Erythroblast (primary cell): ENCODE measurements around the gene DYNLT4.
"Not testable (repeated sequence)": the region's sequence is repeated elsewhere in the genome, so short reads cannot be mapped to it uniquely, and the experiment has no call there.

ENCODE experiments used
- DNase-seq, 2 experiments: peaks; one replicate each; lab custom pipeline; 2025; lab: John Stamatoyannopoulos, UW
- GATA1 ChIP-seq: IDR thresholded peaks from 2 replicates; pipeline ENCODE4 v1.6.1; 2011; ENCODE audit warnings: low read depth, mild to moderate bottlenecking, control low read depth, low read length, moderate library complexity
- POLR2A ChIP-seq: IDR thresholded peaks from 2 replicates; pipeline ENCODE4 v1.6.1; 2011; ENCODE audit warnings: mild to moderate bottlenecking, low read length

The DYNLT4 gene

DNA sequence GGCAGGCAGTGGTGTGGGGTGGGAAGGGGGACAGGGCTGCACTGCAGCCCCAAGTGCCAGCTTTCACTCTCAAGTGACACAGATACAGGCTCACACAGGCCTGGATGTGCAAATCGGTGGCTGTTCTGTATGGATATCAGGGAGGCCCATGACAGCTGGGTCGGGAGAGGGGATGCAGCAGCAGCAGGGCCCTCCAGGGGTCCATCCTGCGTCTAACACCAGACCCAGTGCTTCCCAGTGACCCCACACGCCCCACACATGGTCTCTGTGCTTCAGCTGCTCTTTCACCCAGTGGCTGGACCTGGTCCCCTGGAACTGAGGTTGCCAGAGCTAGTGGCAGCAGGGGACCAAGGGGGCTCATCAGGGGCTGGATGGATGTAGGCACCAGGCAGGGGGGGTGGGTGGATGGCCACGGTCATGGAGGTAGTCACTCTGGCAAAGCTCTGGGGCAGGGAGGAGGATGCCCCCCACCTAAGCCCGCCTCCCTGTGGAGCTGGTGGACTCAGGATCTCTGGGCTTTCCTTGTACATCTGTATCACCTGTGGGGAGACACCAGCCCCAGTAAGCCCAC lies 15.1 kb upstream of the DYNLT4 start:
- no peak for DNase-seq
- TF ChIP-seq POLR2A, result no peak

- TF ChIP-seq POLR2A (no peak), GATA1 (no peak)
- no peak for DNase-seq
Observed at GRCh38 chr1:44821240-44821715, 14.1 kb upstream of the DYNLT4 start.

DNA sequence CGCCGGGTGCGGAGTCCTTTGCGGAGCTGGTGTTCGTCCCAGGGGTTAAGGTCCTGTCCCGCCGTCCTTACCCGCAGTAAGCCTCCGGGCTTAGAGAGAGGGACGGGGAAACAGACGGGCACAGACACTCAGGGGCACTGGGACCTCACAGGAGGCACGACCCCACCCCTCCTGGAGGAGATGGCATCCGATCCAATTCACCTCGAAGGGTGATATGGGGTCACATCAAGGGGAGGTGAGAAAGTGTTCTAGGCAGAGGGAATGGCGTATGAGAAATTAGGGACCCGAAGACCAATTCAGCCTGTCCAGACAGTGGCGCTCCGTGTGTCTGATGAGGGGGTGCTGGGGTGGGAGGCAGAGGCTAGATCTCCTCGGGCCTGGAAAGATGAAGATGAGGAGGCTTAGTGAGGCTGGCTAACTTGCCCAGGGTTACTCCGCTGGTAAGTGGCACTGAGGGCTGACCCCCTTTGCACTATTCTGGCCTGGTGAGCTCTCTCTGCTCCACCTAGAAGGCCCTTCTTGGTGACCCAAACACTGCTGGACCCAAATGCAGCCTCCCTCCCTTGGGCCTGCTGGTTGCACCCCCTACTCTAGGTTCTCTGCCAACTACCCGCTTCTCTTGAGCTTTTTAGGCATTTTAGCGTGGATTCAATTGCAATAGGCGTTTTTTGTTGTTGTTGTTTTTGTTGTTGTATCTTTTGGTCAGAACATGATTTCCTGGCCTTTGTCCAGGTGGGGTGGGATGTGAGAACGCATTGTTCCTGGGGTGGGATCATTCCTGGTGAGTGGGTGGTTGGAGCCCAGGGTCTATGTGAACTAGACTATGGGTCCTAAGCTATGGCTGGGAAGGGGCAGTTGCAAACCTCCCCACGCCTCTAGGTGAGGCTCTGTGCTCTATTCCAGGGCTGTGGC lies 13.4 kb upstream of the DYNLT4 start:
- TF ChIP-seq GATA1 (no peak), POLR2A (no peak)
- no peak for DNase-seq

- peak; percentile 90 to 94 for DNase-seq
- peak; percentile 100 for TF ChIP-seq POLR2A
- no peak for TF ChIP-seq GATA1
Observed at GRCh38 chr1:44819608-44820327, 12.6 kb upstream of the DYNLT4 start.

- TF ChIP-seq POLR2A (no peak), GATA1 (no peak)
- DNase-seq, result no peak
Observed at GRCh38 chr1:44819196-44819607, 12.1 kb upstream of the DYNLT4 start.

DNA sequence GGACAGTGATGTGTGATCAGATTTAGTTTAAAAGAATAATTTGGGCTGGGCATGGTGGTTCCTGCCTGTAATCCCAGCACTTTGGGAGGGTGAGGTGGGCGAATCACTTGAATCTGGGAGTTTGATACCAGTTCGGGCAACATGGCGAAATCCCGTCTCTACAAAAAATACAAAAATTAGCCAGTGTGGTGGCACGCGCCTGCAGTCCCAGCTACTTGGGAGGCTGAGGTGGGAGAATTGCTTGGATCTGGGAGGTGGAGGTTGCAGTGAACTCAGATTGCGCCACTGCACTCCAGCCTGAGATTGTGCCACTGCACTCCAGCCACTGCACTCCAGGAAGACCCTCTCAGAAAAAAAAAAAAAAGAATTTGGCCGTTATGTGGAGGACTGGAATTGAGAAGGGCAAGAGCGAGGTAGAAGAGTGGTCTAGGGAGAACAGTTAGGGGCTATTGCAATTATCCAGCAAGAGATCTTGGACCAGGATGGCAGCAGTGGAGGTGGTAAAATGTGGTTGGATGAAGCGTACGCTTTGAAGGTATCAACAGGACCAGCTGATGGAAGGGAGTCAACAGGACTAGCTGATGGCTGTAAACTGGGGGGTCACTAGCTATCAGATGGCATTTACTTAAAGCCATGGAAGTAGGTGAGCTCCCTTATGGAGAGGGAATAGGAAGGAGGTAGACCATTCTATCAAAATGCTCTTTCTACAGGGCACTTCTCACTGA lies 10.8 kb upstream of the DYNLT4 start:
- TF ChIP-seq GATA1, result no peak
- no peak for TF ChIP-seq POLR2A
- no peak for DNase-seq

DNA sequence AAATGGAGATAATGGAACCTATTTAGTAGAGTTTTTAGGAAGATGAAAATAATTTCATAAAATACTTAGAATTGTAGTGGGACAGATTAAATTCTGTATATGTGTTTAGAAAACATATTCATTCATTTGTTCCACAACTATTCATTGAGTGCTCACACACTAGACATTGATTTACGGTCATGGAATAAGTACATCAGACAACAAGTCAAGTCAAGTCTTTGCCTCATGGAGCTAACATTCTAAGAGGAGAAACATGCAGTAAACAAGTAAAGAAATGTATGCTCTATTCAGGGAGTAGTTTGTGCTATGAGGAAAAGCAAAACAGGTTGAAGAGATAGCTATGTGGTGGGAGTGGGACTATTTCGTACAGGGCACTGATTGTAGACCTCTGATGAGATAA lies 10.2 kb upstream of the DYNLT4 start:
- no peak for DNase-seq

DNA sequence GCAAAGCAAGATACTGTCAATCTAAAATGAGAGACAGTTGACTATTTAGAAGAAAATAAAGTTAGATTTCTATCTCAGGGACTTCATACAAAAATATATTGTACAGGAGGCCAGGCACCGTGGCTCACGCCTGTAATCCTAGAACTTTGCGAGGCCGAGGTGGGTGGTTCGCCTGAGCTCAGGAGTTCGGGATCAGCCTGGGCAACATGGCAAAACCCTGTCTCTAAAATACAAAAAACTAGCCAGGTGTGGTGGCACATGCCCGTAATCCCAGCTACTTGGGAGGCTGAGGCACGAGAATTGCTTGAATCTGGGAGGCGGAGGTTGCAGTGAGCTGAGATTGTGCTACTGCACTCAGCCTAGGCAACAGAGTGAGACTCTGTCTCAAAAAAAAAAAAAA lies 8.8 kb upstream of the DYNLT4 start:
- not testable (repeated sequence) for DNase-seq

More for the DNA sequence above, 10.2 kb upstream of the DYNLT4 start:
- TF ChIP-seq POLR2A, result no peak
- TF ChIP-seq GATA1, result no peak

DNA sequence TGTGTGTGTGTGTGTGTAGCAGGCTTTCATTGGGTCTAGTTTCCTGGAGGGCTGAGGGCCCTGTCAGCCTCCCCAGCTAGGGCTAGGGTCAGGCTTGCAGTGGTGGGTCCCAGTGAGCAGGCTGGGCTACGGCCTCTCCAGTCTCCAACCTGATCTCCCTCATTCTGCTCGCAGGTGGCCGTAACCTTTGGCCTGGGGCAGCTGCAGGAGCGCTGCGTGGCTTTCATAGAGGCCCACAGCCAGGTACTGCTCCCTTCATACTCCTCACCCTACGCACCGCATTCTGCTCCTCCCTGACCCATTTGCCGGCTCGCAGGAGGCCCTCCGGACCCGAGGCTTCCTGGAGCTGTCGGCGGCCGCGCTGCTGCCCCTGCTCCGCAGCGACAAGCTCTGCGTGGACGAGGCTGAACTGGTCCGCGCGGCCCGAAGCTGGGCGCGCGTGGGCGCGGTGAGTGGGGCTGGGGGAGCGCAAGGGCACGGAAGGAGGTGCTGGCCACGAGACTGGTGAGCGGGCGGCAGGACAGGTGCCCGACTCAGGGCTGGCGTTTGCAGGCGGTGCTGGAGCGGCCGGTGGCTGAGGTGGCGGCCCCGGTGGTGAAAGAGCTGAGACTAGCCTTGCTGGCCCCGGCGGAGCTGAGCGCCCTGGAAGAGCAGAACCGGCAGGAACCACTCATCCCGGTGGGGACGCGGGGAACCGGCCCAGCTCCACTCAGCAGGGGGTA lies 5.8 kb upstream of the DYNLT4 start:
- TF ChIP-seq POLR2A (no peak), GATA1 (no peak)
- DNase-seq, result no peak

- DNase-seq, result no peak
- no peak for TF ChIP-seq POLR2A
- TF ChIP-seq GATA1, result no peak
Observed at GRCh38 chr1:44811234-44811633, 4.1 kb upstream of the DYNLT4 start.

GRCh38 chr1:44810762-44811105 lies 3.6 kb upstream of the DYNLT4 start:
- not testable (repeated sequence) for DNase-seq

GRCh38 chr1:44810101-44810761 lies 3.1 kb upstream of the DYNLT4 start:
- DNase-seq, result no peak
- TF ChIP-seq GATA1, result no peak
- TF ChIP-seq POLR2A, result no peak
